Bronchial epithelial cell (primary cell): ENCODE data around the gene ZDHHC11. TPM values are rescaled to one million over a fixed set of nuclear protein-coding genes. Genes with fewer than 3 reads are reported as not detected.

Experiments
- DNase-seq: peaks from one replicate; pipeline ENCODE4 v3.0.0-alpha.2; 2010; ENCODE audit warnings: low read depth
- FAIRE-seq: peaks from 2 replicates; lab custom pipeline; 2011; peaks lifted over from hg19 to GRCh38; lab: Jason Lieb, UNC
- H3K27me3 ChIP-seq: 2 replicates; pipeline ENCODE4 v1.5.1; 2011; ENCODE audit warnings: low read length; ENCODE audit not compliant: control insufficient read depth, insufficient read depth
- H3K36me3 ChIP-seq: 2 replicates; pipeline ENCODE4 v1.5.1; 2011; ENCODE audit warnings: low read length; ENCODE audit not compliant: control insufficient read depth, insufficient read depth
- H3K4me3 ChIP-seq: 2 replicates; pipeline ENCODE4 v1.5.1; 2011; ENCODE audit warnings: mild to moderate bottlenecking, low read depth, low read length, control low read depth
- total RNA-seq: library from RNA; depleted of rRNA; stranded (reverse); fragments of >200 nt; gene quantifications from 2 replicates; pipeline ENCODE4 v1.2.1, GENCODE V29; 2014
- TF ChIP-seq, protein P1 (sequence below): IDR thresholded peaks from 2 replicates; pipeline ENCODE4 v1.5.1; 2011; ENCODE audit warnings: mild to moderate bottlenecking, moderate library complexity, low read length, control low read depth, inconsistent platforms; ENCODE audit not compliant: insufficient read depth, severe bottlenecking

The ZDHHC11 gene
- total RNA-seq, 1 donor from 2014 or later = 0.53 TPM

GRCh38 chr5:761854-762710 lies 88.7 kb downstream of the ZDHHC11 start:
- TF ChIP-seq, protein P1, sequence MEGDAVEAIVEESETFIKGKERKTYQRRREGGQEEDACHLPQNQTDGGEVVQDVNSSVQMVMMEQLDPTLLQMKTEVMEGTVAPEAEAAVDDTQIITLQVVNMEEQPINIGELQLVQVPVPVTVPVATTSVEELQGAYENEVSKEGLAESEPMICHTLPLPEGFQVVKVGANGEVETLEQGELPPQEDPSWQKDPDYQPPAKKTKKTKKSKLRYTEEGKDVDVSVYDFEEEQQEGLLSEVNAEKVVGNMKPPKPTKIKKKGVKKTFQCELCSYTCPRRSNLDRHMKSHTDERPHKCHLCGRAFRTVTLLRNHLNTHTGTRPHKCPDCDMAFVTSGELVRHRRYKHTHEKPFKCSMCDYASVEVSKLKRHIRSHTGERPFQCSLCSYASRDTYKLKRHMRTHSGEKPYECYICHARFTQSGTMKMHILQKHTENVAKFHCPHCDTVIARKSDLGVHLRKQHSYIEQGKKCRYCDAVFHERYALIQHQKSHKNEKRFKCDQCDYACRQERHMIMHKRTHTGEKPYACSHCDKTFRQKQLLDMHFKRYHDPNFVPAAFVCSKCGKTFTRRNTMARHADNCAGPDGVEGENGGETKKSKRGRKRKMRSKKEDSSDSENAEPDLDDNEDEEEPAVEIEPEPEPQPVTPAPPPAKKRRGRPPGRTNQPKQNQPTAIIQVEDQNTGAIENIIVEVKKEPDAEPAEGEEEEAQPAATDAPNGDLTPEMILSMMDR = no peak
- no peak for FAIRE-seq
- Histone ChIP-seq H3K27me3 (peaks cover 4% of the 10 kb centered on the region), H3K36me3 (no peaks in the 10 kb centered on the region), H3K4me3 (no peak overlapping the region)
- DNase-seq = peak; percentile 41

GRCh38 chr5:761059-761771 lies 89.6 kb downstream of the ZDHHC11 start:
- Histone ChIP-seq H3K27me3 (peaks cover 4% of the 10 kb centered on the region), H3K4me3 (no peak overlapping the region), H3K36me3 (no peaks in the 10 kb centered on the region)
- TF ChIP-seq, protein P1 = no peak
- DNase-seq (no peak), FAIRE-seq (no peak)

GRCh38 chr5:760363-761058 lies 90.3 kb downstream of the ZDHHC11 start:
- Histone ChIP-seq H3K36me3 (no peaks in the 10 kb centered on the region), H3K27me3 (peaks cover 4% of the 10 kb centered on the region), H3K4me3 (no peak overlapping the region)
- FAIRE-seq (no peak), DNase-seq (no peak)
- TF ChIP-seq, protein P1 = no peak

- no peaks in the 10 kb centered on the region for H3K36me3 ChIP-seq
- TF ChIP-seq, protein P1 = no peak
- peaks cover 4% of the 10 kb centered on the region for H3K27me3 ChIP-seq
- no peak for DNase-seq
- FAIRE-seq = no peak
- H3K4me3 ChIP-seq = no peak overlapping the region
Measured at GRCh38 chr5:759781-760362, 90.9 kb downstream of the ZDHHC11 start.

DNA sequence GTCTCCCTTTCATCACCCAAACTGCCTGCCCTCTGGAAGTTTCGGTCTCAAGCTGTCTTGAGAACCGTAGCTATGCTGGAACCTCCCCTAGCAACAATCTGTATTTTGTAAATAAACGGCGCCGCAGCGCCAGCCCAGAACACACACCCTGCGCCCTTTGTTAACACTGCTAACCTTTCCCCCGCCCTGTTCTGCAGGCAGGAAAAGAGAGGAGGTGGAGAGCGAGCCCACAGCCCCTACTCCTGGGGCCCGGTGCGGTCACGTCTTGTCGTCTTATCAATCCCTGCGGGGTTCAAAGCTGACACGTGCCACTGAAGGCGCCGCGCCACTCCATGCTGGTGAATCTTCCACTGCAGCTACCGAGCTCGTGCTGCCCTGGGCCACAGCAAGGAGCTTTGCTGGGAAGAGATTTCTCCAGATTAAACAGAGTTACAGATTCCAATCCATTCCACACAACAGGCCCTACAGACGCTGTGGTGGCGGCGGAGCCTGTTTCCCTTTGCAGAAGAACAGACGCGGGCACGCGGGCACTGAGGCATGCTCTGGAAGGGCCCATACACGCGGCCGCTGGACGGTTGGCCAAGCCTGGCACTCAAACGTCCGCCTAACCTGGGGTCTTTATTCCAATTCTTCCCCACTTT lies 91.6 kb downstream of the ZDHHC11 start:
- peaks cover 4% of the 10 kb centered on the region for H3K27me3 ChIP-seq
- H3K4me3 ChIP-seq = peak overlapping the region; percentile 2
- TF ChIP-seq, protein P1 = no peak
- DNase-seq (peak; percentile 76), FAIRE-seq (no peak)
- no peaks in the 10 kb centered on the region for H3K36me3 ChIP-seq
